ENCODE measurements around the gene TBC1D26. TPM values are rescaled to one million over a fixed set of nuclear protein-coding genes. Genes with fewer than 3 reads are reported as not detected.
"Not testable (repeated sequence)": the region's sequence is repeated elsewhere in the genome, so short reads cannot be mapped to it uniquely, and the experiment has no call there.

The TBC1D26 gene
- polyA plus RNA-seq, result 0.08 TPM in 1 of 3 replicates, not detected in the others
- 0.11 TPM for polyA plus RNA-seq (2011; ENCODE audit: low read depth)
- polyA plus RNA-seq (2011; cell fraction: cytosol; rRNA removed), result 0.04 TPM in 1 of 2 replicates, not detected in the other
- 0.24 and 0.40 TPM in 2 replicates for polyA plus RNA-seq (2011; cell fraction: nucleus; rRNA removed)
- polyA plus RNA-seq (2012; ENCODE audit: low replicate concordance), result 0.18 TPM in 1 of 2 replicates, not detected in the other
- 0.96 TPM in 1 of 3 replicates, not detected in the others for polyA minus RNA-seq
- polyA minus RNA-seq (2011; cell fraction: cytosol; rRNA and poly(A)+ RNA removed), result not detected
- not detected in 2 replicates for polyA minus RNA-seq (2011; cell fraction: nucleus; rRNA and poly(A)+ RNA removed)

DNA sequence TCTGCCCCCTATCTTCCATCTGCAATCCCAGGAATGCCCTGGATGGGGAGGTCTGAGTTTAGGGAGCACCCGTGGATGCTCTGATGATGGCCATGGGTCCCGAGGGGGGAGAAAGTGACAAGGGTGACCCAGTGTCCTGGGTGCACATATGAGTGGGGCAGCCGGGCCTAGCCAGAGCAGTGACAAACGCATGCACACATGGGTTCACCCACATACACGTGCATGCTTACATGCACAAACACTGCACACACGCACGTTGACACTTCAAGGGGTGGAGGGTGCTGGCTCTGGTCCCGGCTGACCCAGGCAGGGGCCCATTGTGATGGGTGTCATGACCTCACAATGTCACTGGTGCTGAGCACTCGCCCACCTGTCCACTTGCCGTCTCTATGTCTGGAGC is at the start of gene TBC1D26:
Gene TBC1D26, plus strand, starts transcription at position 384 of the 400 bp plus-strand sequence. CDS start 3,066 bp downstream, outside the sequence.
- H3K27ac ChIP-seq (ENCODE audit: control insufficient read depth, insufficient read depth, low read length); dilution Hi-C loops (cut with MboI; ENCODE audit: extremely low pct_ligation_motif_present, low sequenced_read_pairs); H3K36me3 ChIP-seq (ENCODE audit: control insufficient read depth in 2 of 2, extremely low read depth in 1 of 2, insufficient read depth in 2 of 2, low read length in 2 of 2); H3K79me2 ChIP-seq (ENCODE audit: control insufficient read depth, insufficient read depth, low read length); H3K9me3 ChIP-seq (ENCODE audit: control insufficient read depth, low read depth, low read length); H3K4me1 ChIP-seq (ENCODE audit: control insufficient read depth, extremely low read depth, insufficient read depth, low read length); FAIRE-seq; H2AFZ ChIP-seq (ENCODE audit: control insufficient read depth, low read length); H3K27me3 ChIP-seq (ENCODE audit: control insufficient read depth, extremely low read depth, insufficient read depth, low read length); H3K4me3 ChIP-seq (ENCODE audit: control insufficient read depth in 2 of 3, extremely low read depth in 1 of 3, insufficient read depth in 2 of 3, low read depth in 1 of 3, low read length in 3 of 3); H3K9me1 ChIP-seq (ENCODE audit: control insufficient read depth, extremely low read depth, insufficient read depth, low read length); H3K4me2 ChIP-seq (ENCODE audit: control insufficient read depth, extremely low read depth, insufficient read depth, low read depth, low read length); H4K20me1 ChIP-seq (ENCODE audit: control insufficient read depth, extremely low read depth, insufficient read depth, low read length); DNase-seq (ENCODE audit: low read depth, low spot score); H3K9ac ChIP-seq (ENCODE audit: control insufficient read depth, extremely low read depth, insufficient read depth, low read length): not testable (repeated sequence)

DNA sequence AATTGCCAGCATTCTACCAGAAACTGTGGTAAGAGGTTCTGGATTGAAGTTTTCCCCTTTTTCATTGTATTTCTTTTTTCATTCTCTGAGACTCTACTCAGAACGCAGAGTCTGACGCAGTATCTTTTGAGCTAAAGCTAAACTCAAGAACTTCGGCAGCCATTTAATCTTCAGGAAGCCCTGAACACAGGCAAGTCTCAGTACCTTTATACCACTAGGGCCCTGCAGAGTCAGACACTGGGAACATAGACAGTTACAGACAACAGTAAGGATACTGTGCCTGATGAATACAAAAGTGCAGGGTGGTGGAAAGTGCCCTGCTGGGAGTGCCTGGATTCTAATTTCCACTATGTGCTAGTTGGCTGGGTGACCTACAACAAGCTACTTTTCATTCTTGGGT is 48.9 kb upstream of the TBC1D26 start:
- H3K27me3 ChIP-seq (ENCODE audit: control insufficient read depth, extremely low read depth, insufficient read depth, low read length); H3K9me3 ChIP-seq (ENCODE audit: control insufficient read depth, low read depth, low read length); H3K4me3 ChIP-seq (ENCODE audit: control insufficient read depth in 2 of 3, extremely low read depth in 1 of 3, insufficient read depth in 2 of 3, low read depth in 1 of 3, low read length in 3 of 3); FAIRE-seq; H2AFZ ChIP-seq (ENCODE audit: control insufficient read depth, low read length); H3K9ac ChIP-seq (ENCODE audit: control insufficient read depth, extremely low read depth, insufficient read depth, low read length); H4K20me1 ChIP-seq (ENCODE audit: control insufficient read depth, extremely low read depth, insufficient read depth, low read length); H3K36me3 ChIP-seq (ENCODE audit: control insufficient read depth in 2 of 2, extremely low read depth in 1 of 2, insufficient read depth in 2 of 2, low read length in 2 of 2); H3K9me1 ChIP-seq (ENCODE audit: control insufficient read depth, extremely low read depth, insufficient read depth, low read length); H3K4me1 ChIP-seq (ENCODE audit: control insufficient read depth, extremely low read depth, insufficient read depth, low read length); dilution Hi-C loops (cut with MboI; ENCODE audit: extremely low pct_ligation_motif_present, low sequenced_read_pairs); H3K27ac ChIP-seq (ENCODE audit: control insufficient read depth, insufficient read depth, low read length); DNase-seq (ENCODE audit: low read depth, low spot score); H3K79me2 ChIP-seq (ENCODE audit: control insufficient read depth, insufficient read depth, low read length): not testable (repeated sequence)
- peak overlapping the region; percentile 63 for H3K4me2 ChIP-seq (ENCODE audit: control insufficient read depth, extremely low read depth, insufficient read depth, low read depth, low read length)

DNA sequence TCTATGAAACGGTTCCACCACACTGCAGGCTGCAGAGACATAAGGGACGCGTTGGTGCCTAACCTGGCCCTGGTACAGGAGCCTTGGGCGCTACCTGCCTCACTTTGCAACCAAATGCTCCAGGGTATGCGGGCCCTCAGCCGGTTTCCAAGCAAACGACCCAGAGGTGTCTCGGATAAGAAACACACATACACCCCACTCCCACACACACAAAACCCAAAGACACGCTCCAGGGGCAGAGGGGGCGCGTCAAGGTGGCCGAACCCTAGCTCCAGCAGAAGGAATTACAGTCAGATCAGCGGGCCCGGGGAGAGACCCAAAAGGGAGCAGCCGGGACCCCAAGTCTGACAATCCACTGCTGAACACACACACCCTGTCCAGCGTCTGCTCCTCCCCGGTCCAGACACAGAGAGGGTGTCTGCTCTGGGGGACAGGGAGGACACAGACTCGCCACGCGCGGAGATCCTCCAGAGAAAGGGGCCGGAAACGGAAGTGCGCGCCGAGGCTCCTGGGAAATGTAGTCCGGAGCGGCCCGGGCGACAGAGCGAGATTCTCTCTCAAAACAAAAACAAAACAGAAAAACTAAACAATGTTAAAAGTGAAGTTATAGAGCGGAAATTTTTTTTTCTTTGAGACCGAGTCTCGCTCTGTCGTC is 48.1 kb upstream of the TBC1D26 start, which contains the start of gene TRIM16:
Gene TRIM16, minus strand, starts transcription at position 488 of the 655 bp plus-strand sequence. CDS start 32,702 bp downstream, outside the sequence.
- not testable (repeated sequence) for DNase-seq (ENCODE audit: low read depth, low spot score); H3K9me3 ChIP-seq (ENCODE audit: control insufficient read depth, low read depth, low read length)

DNA sequence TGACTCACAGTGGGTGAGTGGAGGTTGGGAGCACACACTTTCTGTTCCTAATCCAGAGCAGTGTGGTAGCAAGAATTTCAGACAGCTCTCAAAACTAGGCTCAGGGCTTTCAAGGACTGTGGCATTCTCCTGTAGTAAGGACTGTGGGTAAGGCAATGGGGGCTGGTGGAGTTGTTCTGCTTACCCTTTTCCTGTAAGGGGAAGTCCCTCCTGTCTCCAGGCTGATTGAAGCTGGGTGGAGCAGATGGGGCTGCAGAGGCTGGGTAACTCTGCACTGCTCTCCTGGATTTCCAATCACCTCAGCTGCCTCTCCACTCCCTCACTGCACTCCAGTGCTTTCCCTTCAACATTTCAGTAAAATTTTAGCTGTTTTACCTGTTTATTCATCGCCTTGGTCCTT is 44.6 kb upstream of the TBC1D26 start:
- H3K36me3 ChIP-seq (ENCODE audit: control insufficient read depth in 2 of 2, extremely low read depth in 1 of 2, insufficient read depth in 2 of 2, low read length in 2 of 2); DNase-seq (ENCODE audit: low read depth, low spot score); H3K4me3 ChIP-seq (ENCODE audit: control insufficient read depth in 2 of 3, extremely low read depth in 1 of 3, insufficient read depth in 2 of 3, low read depth in 1 of 3, low read length in 3 of 3); H3K79me2 ChIP-seq (ENCODE audit: control insufficient read depth, insufficient read depth, low read length); H4K20me1 ChIP-seq (ENCODE audit: control insufficient read depth, extremely low read depth, insufficient read depth, low read length); H3K27me3 ChIP-seq (ENCODE audit: control insufficient read depth, extremely low read depth, insufficient read depth, low read length); H3K4me2 ChIP-seq (ENCODE audit: control insufficient read depth, extremely low read depth, insufficient read depth, low read depth, low read length); H3K9me1 ChIP-seq (ENCODE audit: control insufficient read depth, extremely low read depth, insufficient read depth, low read length); dilution Hi-C loops (cut with MboI; ENCODE audit: extremely low pct_ligation_motif_present, low sequenced_read_pairs); H3K9me3 ChIP-seq (ENCODE audit: control insufficient read depth, low read depth, low read length); FAIRE-seq; H3K4me1 ChIP-seq (ENCODE audit: control insufficient read depth, extremely low read depth, insufficient read depth, low read length); H3K9ac ChIP-seq (ENCODE audit: control insufficient read depth, extremely low read depth, insufficient read depth, low read length); H2AFZ ChIP-seq (ENCODE audit: control insufficient read depth, low read length); H3K27ac ChIP-seq (ENCODE audit: control insufficient read depth, insufficient read depth, low read length): not testable (repeated sequence)

More for the DNA sequence above, 48.1 kb upstream of the TBC1D26 start, which contains the start of gene TRIM16:
- H3K27me3 ChIP-seq (ENCODE audit: control insufficient read depth, extremely low read depth, insufficient read depth, low read length); H3K36me3 ChIP-seq (ENCODE audit: control insufficient read depth in 2 of 2, extremely low read depth in 1 of 2, insufficient read depth in 2 of 2, low read length in 2 of 2); H3K79me2 ChIP-seq (ENCODE audit: control insufficient read depth, insufficient read depth, low read length); H3K9me1 ChIP-seq (ENCODE audit: control insufficient read depth, extremely low read depth, insufficient read depth, low read length); H3K4me1 ChIP-seq (ENCODE audit: control insufficient read depth, extremely low read depth, insufficient read depth, low read length); H4K20me1 ChIP-seq (ENCODE audit: control insufficient read depth, extremely low read depth, insufficient read depth, low read length); dilution Hi-C loops (cut with MboI; ENCODE audit: extremely low pct_ligation_motif_present, low sequenced_read_pairs); FAIRE-seq: not testable (repeated sequence)
- H2AFZ ChIP-seq (ENCODE audit: control insufficient read depth, low read length), result peak within 1 kb of the TSS; percentile 88
- peak within 1 kb of the TSS; percentile 63 for H3K4me2 ChIP-seq (ENCODE audit: control insufficient read depth, extremely low read depth, insufficient read depth, low read depth, low read length)
- peak within 1 kb of the TSS; percentile 72 for H3K9ac ChIP-seq (ENCODE audit: control insufficient read depth, extremely low read depth, insufficient read depth, low read length)
- TF ChIP-seq CTCF (optimal IDR thresholded peaks at IDR 0.05 in 1 of 3, IDR thresholded peaks at IDR 0.05 in 1 of 3, conservative IDR thresholded peaks at IDR 0.05 in 1 of 3; ENCODE audit: extremely low read depth in 1 of 3, insufficient read depth in 2 of 3, low read length in 3 of 3), result peak in 1 of 3 experiments; percentile 23
- peak within 1 kb of the TSS; percentile 20 to 59 (median 51) for H3K4me3 ChIP-seq (ENCODE audit: control insufficient read depth in 2 of 3, extremely low read depth in 1 of 3, insufficient read depth in 2 of 3, low read depth in 1 of 3, low read length in 3 of 3)
- peak within 1 kb of the TSS; percentile 20 for H3K27ac ChIP-seq (ENCODE audit: control insufficient read depth, insufficient read depth, low read length)
